NCI-H2227 (cell line): Measurements from ENCODE around the gene DCAF7.
A peak's percentile ranks its signal among the peaks of the same experiment; 100 is the strongest.

ENCODE experiments used
- DNase-seq: peaks from one replicate; lab custom pipeline; 2025; ENCODE audit not compliant: unreplicated experiment; lab: John Stamatoyannopoulos, UW

DCAF7 gene

GRCh38 chr17:63543822-63544420 lies 6.4 kb upstream of the DCAF7 start:
- no peak for DNase-seq

GRCh38 chr17:63544467-63545301 lies 5.6 kb upstream of the DCAF7 start:
- DNase-seq = no peak

- DNase-seq = no peak
Observed at GRCh38 chr17:63546308-63547082, 3.8 kb upstream of the DCAF7 start.

- no peak for DNase-seq
Observed at GRCh38 chr17:63547083-63547523, 3.2 kb upstream of the DCAF7 start.

GRCh38 chr17:63549289-63549945 lies 860 bp upstream of the DCAF7 start:
- peak; percentile 63 for DNase-seq

GRCh38 chr17:63550817-63551639 lies 751 bp downstream of the DCAF7 start:
- peak; percentile 82 for DNase-seq

- no peak for DNase-seq
Observed at GRCh38 chr17:63552211-63552610, 1.9 kb downstream of the DCAF7 start.

GRCh38 chr17:63555500-63556156 lies 5.4 kb downstream of the DCAF7 start:
- DNase-seq = no peak

GRCh38 chr17:63557416-63557815 lies 7.1 kb downstream of the DCAF7 start:
- DNase-seq = no peak

GRCh38 chr17:63558441-63558840 lies 8.2 kb downstream of the DCAF7 start:
- no peak for DNase-seq

- no peak for DNase-seq
Observed at GRCh38 chr17:63561819-63562218, 11.5 kb downstream of the DCAF7 start.

GRCh38 chr17:63563339-63563738 lies 13.1 kb downstream of the DCAF7 start:
- no peak for DNase-seq

- no peak for DNase-seq
Observed at GRCh38 chr17:63564562-63564961, 14.3 kb downstream of the DCAF7 start.

GRCh38 chr17:63567229-63567628 lies 17.0 kb downstream of the DCAF7 start:
- DNase-seq = no peak

GRCh38 chr17:63568563-63568962 lies 18.3 kb downstream of the DCAF7 start:
- DNase-seq = no peak

- no peak for DNase-seq
Observed at GRCh38 chr17:63571632-63572310, 21.5 kb downstream of the DCAF7 start.

GRCh38 chr17:63573634-63574033 lies 23.4 kb downstream of the DCAF7 start:
- no peak for DNase-seq

- no peak for DNase-seq
Observed at GRCh38 chr17:63578027-63578768, 27.9 kb downstream of the DCAF7 start.

GRCh38 chr17:63578769-63579111 lies 28.5 kb downstream of the DCAF7 start:
- no peak for DNase-seq
